Measurements from ENCODE around the gene SSBP4.
"Not testable (repeated sequence)": the region's sequence is repeated elsewhere in the genome, so short reads cannot be mapped to it uniquely, and the experiment has no call there.

Gene SSBP4

DNA sequence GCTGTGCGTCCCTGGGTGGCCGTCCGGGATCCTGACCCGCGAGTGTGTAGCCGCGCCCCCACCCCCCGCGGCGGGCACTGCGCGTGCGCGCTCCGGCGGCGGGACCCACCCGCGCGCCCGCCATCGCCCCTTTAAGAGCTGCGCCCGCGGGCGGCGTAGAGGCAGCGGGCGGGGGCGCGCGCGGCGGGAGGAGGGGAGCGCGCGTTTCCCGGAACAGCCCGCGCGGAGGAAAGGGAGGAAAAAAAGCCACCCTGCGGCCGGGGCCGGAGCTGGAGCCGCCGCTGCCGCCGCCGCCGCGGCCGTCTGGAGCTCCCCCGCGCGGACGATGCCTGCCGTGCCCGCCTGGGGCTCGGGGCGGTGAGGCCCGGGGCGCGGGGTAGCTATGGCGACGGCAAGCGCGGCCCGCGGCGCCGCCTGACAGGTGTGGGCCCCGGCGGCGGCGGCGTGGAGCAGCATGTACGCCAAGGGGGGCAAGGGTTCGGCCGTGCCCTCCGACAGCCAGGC is at the start of gene SSBP4:
Gene SSBP4 (plus strand): TSS at position 204 of the 504 bp plus-strand sequence. CDS start 251 bp downstream, at position 455.
- peak; percentile 65 for DNase-seq (ENCODE audit: low spot score)

DNA sequence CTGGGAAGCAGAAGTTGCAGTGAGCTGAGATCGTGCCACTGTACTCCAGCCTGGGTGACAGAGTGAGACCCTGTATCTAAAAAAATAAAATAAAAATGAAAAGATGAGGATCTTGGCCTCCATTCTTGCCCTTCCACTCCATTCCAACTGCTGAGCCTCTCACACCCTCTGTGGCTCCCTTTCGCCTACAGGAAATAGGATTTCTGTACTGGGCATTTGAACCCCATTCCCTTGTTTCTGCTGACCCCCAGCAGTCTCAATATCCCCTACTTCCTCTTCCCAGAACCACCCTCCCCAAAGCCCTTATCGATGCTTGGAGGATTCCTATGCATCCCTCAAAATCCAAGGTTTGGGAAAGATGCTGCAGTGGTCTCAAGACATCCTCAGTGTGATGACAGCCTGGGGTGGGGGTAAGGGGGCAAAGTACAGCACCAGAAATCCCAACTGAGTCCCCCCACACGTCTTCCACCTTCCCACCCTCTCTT is 45.7 kb upstream of the SSBP4 start:
- no peak for DNase-seq (ENCODE audit: low spot score)

DNA sequence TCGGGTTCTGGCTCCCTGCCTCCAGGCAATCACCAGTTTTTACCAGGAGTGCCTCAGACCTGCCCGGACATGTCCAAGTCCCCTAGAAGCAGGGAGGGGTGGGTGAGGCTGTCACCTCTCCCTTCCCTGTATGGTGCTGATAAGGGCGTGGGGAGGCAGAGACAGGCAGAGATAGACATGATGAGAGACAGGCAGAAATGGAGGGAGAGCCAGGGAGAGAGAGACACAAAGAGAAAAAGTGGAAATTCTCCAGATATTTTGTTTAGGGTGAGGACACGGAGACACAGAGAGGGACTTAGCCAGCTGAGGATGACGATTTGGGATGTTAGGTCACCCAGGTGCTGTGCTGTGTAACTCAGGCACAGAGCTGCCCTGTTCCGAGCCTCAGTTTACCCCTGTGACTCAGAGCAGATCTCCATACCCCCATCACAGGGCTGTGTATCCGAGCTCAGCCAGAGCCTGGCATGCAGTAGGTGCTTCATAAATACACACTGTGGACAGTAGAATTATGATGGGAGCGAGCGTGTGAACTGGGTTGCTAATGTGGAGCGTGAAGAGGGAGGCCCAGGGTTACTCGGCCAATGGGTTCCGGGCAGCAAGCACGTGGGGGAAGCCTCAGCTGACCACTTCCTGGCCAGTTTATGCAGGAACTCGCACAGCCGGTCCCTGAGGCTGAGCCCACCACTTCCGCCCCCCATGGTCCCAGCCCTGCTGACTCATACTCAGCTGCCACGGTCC is 45.1 kb upstream of the SSBP4 start:
- DNase-seq (ENCODE audit: low spot score) = peak; percentile 95

DNA sequence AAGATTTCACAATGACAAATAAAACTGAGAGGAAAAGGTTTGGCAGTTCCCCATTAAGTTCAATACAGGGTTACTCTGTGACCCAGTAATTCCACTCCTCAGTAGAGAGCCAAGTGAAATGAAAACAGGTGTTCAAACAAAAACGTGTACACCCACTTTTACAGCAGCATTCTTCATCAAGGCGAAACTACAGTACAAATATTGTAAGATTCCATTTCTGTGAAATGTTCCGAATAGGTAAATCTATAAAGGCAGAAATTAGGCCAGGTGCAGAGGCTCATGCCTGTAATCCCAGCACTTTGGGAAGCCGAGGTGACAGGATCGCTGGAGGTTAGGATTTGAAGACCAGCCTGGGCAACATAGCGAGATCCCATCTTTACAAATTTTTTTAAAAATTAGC is 42.2 kb upstream of the SSBP4 start:
- peak; percentile 45 for DNase-seq (ENCODE audit: low spot score)

DNA sequence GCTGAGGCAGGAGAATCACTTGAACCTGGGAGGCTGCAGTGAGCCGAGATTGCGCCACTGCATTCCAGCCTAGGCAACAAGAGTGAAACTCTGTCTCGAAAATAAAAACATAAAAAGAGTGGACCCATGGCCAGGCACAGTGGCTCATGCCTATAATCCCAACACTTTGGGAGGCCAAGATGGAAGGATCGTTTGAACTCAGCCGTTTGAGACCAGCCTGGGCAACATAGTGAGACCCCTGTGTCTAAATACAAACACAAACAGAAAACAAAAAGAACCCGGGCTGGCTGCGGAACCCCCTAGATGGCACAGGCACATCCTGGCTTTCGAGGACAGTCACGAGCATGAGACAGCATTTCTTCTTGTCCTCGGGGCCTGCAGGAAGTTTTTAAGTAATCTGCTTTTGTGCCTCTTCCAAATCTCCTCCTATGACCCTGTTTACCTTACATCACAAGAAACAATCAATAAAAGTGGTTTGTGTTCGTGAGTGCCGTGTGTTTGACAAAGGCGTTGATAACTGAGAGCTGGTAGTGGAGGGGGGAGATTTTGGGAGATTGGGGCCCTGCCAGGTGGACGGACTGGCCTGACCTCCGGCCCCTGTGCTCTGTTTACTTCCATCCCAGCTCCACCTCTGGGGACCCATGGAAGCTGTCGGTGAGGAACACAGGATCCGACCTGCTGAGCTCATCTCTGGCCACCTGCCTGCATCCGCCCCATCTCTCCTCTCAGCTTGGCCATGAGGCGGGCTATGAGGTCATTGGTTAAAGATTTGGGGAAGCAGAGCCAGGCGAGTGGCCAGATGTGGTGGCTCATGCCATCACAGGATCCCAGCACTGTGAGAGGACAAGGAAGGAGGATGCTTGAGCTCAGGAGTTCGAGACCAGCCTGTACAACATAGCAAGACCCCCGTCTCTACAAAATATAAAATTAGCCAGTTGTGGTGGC is 39.1 kb upstream of the SSBP4 start:
- DNase-seq (ENCODE audit: low spot score) = peak; percentile 84

DNA sequence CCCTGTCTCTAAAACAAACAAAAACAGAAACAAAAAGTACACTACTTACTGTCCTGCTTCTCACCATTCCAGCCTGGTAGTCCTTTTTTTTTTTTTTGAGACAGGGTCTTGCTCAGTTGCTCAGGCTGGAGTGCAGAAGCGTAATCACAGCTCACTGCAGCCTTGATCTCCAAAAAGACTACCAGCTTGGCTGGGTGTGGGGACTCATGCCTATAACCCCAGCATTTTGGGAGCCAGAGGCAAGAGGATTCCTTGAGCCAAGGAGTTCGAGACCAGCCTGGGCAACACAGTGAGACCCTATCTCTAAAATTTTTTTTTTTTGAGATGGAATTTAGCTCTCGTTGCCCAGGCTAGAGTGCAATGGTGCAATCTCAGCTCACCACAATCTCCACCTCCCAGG is 38.4 kb upstream of the SSBP4 start:
- no peak for DNase-seq (ENCODE audit: low spot score)

DNA sequence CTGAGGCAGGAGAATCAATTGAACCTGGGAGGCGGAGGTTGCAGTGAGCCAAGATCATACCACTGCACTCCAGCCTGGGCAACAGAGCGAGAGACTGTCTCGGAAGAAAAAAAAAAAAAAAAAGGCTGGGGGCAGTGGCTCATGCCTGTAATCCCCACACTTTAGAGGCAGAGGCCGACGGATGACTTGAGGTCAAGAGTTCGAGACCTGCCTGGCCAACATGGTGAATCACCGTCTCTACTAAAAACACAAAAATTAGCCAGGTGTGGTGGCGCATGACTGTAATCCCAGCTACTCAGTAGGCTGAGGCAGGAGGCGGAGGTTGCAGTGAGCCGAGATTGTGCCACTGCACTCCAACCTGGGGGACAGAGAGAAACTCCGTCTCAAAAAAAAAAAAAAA is 35.6 kb upstream of the SSBP4 start:
- not testable (repeated sequence) for DNase-seq (ENCODE audit: low spot score)

DNA sequence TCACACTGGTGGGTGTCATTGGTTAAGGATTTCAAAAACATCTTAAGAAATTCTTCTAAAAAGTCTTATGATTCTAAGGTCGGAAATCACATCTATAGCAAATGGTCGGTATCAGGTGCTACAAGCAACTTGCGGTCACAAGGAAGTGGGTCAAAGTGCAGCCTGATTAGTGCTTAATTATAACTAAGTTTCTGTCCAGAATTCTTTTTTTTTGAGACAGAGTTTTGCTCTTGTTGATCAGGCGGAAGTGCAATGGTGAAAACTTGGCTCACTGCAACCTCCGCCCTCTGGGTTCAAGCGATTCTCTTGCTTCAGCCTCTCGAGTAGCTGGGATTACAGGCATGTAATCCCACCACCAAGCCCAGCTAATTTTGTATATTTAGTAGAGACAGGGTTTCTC is 34.4 kb upstream of the SSBP4 start:
- DNase-seq (ENCODE audit: low spot score) = peak; percentile 30

DNA sequence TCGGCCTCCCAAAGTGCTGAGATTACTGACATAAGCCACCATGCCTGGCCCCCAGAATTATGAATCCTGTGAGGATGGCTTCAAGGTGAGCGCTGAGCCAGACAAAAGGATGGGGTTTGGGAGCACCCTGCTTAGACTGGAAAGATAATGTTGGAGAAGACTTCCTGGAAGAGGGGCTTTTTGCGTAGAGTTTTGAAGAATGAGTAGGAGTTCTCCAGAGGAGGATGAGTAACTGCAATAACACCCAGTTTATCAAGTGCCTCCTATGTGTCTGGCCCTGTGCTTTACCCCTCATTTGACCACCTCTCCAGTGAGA is 33.9 kb upstream of the SSBP4 start:
- no peak for DNase-seq (ENCODE audit: low spot score)

DNA sequence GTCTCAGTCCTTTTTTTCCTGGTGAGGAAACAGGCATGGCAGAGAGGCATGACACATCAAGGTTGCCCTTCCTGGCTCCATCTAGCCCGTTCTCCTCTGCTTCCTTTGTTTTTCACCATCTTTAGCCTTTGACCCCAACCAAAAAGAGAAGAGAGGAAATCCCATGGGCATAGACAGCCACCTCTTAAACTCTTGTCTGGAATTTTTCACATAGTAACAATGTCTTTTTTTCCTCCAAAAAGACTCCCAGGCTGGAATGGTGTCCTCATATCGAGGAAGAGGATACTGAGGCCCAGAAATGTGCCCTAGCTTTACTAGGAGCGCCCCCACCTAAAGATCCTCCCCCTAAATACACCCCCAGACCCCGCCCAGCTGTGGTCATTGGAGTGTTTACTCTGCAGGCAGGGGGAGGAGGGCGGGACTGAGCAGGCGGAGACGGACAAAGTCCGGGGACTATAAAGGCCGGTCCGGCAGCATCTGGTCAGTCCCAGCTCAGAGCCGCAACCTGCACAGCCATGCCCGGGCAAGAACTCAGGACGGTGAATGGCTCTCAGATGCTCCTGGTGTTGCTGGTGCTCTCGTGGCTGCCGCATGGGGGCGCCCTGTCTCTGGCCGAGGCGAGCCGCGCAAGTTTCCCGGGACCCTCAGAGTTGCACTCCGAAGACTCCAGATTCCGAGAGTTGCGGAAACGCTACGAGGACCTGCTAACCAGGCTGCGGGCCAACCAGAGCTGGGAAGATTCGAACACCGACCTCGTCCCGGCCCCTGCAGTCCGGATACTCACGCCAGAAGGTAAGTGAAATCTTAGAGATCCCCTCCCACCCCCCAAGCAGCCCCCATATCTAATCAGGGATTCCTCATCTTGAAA is 33.3 kb upstream of the SSBP4 start, which contains the start of gene GDF15:
Gene GDF15 (plus strand): TSS at position 484 of the 868 bp plus-strand sequence. CDS start 32 bp downstream, at position 516.
- peak; percentile 91 for DNase-seq (ENCODE audit: low spot score)

DNA sequence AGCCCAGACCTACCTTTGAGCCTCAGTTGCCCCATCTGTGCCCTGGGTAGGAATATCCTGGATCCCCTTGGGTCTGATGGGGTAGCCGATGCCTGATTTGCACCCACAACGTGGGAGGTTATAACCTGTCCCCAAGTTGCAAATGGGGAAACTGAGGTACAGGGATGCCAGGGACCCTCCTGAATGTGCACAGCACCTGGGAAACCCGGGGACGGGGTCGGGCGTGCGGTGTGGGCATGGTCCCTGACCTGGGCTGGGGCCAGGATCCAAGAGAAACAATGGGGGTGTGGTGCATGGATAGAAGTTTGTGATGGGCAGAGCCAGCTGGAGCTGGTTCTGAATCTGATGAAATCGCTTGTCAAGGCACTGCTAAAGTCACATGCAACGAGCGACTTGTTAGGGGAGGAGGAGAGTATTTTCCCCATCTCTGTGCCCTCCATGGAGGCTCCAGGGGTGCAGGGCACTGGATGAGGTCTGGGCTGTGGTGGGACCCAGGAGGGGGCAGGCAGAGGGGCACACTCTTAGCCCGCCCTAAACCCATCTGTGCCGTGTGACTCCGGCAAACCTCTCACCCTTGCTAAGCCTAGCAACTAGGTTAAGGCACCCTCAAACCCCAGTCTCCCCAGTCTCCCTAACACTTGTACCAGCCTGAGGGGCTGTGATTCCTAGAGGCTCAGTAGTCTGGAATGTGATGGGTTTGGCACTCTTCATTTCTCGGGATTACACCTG is 32.5 kb upstream of the SSBP4 start:
- peak; percentile 80 for DNase-seq (ENCODE audit: low spot score)

DNA sequence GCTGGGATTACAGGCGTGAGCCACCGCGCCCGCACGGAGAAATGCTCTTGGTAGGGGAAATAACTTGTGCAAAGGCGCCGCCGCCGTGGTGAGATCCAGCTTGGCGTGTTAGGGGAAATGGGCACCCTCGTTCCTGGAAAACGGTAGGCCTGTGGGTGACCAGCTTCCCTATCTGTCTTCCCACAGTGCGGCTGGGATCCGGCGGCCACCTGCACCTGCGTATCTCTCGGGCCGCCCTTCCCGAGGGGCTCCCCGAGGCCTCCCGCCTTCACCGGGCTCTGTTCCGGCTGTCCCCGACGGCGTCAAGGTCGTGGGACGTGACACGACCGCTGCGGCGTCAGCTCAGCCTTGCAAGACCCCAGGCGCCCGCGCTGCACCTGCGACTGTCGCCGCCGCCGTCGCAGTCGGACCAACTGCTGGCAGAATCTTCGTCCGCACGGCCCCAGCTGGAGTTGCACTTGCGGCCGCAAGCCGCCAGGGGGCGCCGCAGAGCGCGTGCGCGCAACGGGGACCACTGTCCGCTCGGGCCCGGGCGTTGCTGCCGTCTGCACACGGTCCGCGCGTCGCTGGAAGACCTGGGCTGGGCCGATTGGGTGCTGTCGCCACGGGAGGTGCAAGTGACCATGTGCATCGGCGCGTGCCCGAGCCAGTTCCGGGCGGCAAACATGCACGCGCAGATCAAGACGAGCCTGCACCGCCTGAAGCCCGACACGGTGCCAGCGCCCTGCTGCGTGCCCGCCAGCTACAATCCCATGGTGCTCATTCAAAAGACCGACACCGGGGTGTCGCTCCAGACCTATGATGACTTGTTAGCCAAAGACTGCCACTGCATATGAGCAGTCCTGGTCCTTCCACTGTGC is 30.9 kb upstream of the SSBP4 start:
- peak; percentile 92 for DNase-seq (ENCODE audit: low spot score)

DNA sequence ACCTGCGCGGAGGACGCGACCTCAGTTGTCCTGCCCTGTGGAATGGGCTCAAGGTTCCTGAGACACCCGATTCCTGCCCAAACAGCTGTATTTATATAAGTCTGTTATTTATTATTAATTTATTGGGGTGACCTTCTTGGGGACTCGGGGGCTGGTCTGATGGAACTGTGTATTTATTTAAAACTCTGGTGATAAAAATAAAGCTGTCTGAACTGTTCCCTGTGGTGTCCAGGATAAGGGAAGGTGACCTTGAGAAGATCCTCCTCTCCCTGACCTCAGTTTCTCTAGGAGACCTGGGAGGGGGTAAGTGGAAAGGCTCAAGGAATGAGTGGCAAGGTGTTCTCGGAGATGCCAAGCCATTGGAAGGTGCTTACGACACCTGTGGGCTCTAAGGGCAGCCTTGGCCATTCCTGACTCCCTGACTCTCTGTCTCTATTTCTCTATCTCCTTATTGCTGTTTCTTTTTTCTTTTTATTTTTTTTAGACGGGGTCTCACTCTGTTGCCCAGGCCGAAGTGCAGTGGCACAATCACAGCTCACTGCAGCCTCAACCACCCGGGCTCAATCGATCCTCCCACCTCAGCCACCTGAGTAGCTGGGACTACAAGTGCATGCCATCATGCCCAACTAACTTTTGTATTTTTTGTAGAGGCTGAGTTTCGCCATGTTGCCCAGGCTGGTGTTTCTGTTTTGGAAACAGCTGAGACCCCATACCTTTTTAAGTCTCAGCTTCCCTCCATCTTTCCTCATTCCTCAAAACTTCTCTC is 30.1 kb upstream of the SSBP4 start:
- DNase-seq (ENCODE audit: low spot score) = peak; percentile 62

DNA sequence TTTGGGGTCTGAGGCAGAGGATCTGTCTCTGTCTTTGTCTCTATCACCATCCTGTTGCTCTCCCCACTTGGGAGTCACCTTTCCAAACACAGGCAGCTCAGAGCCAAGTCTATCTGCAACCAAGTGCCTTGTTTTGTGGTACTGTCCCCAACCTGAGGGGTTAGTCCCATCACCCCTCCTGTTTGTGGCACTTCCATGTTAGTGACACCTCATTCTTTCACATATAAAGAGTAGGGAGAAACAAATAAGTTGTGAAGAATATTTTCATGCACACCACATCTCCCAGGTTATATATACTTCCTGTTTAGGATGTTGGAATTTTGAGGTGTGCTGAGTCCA is 29.5 kb upstream of the SSBP4 start:
- peak; percentile 70 for DNase-seq (ENCODE audit: low spot score)

DNA sequence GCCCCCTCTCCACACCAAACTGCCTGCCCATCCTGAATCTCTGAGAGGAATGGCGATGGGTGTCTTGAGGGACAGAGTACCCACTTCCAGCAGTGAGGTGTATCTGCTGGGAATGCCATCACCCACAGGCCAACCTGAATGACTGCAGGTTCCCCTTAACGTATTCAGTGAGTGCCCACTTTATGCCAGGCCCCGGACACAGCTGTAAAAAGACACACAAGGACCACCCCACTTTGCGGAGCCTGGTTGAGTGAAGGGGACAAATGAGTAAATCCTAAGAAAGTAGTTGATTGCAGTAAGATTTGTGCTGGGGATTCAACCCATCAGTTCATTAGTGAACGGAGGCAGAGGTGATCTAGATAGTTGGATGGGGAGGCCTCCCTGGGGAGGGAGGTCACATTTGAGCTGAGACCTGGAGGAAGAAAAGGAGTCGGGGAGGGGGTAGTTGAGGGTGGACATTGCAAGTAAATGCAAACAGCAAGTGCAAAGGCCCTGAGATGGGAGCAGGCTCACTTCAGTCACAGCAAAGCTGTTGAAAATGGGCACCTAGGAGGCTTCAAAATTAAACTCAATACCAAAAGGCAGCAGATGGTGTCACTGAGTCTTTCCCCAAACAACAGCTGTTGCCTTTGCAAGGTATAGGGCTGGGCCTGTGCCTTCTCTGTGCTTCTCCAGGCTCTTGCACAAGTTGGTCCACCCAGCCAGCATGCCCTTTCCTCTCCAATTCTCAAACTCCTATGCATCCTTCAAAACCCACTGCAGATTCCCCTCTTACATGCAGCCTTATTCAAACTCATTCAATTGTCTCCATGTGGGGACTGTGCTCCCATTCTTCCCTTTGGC is 28.9 kb upstream of the SSBP4 start:
- DNase-seq (ENCODE audit: low spot score) = peak; percentile 73

DNA sequence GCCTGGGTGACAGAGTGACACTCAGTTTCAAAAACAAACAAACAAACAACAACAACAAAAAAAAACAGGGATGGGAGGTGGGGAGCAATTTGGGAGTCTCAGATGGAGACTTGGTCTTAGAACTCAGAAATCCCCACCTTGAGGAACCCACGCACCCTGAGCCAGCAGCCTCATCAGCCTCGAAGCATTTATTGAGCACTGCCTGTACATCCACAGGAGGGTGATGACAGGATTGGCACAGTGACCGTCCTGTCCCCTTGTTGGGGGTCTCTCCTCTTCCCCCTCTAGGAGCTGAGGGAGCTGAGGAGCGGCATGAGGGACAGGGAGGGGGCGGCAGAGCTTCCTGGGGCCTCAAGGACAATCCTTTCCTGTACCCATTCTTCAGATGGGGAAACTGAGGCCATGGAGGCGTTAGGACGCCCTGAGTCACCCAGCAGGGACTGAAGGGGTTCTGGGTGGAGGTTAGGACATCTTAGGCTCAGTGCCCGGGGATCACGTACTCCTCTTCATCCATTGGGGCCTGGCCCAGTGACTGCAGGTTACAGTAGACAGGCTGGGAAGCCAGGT is 27.6 kb upstream of the SSBP4 start:
- DNase-seq (ENCODE audit: low spot score) = no peak

DNA sequence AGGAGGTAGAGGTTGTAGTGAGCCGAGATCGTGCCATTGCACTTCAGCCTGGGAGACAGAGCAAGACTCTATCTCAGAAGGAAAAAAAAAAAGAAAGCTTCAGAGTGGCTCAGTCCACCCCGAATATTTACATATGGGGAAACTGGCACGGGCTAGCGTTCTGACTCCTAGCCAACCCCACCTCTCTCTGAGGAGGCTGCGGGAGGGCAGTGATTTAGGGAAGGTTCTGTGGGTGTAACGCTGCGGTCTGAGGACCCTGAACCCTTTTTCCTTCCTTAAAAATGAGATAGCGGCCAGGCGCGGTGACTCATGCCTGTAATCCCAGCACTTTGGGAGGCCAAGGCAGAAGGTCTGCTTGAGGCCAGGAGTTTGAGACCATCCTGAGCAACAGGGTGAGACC is 26.8 kb upstream of the SSBP4 start:
- peak; percentile 63 for DNase-seq (ENCODE audit: low spot score)

DNA sequence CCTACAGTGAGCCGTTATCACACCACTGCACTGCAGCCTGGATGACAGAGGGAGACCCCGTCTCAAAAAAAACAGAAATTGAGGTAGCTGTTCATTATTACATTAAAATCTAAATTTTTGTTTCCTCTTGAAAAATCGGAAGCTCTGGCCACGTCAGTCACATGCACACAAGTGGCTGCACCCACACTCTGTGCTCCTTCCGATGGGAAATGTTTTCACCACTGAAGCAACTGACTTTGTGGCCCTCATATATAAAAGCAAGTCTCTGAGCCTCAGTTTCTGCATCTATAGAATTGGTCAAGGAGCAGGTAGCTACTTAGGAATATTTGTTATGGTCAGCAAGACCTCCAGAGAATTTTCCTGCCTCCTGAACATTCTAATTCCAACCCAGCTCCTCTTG is 26.3 kb upstream of the SSBP4 start:
- no peak for DNase-seq (ENCODE audit: low spot score)

Measured in hematopoietic multipotent progenitor cell treated with erythropoietin and hydrocortisone succinate and interleukin-3 and kit ligand, for 17 days (in vitro differentiated cells).